HG02840 (cell line): ENCODE data around the gene DLL1.

Source experiments
- ATAC-seq: cut with Tn5 transposase; IDR thresholded peaks from one replicate; pipeline ENCODE4 v1.9.1; 2021; ENCODE audit warnings: mild to moderate bottlenecking, moderate library complexity, moderate number of reproducible peaks; ENCODE audit not compliant: unreplicated experiment, low FRiP score

DLL1 gene

DNA sequence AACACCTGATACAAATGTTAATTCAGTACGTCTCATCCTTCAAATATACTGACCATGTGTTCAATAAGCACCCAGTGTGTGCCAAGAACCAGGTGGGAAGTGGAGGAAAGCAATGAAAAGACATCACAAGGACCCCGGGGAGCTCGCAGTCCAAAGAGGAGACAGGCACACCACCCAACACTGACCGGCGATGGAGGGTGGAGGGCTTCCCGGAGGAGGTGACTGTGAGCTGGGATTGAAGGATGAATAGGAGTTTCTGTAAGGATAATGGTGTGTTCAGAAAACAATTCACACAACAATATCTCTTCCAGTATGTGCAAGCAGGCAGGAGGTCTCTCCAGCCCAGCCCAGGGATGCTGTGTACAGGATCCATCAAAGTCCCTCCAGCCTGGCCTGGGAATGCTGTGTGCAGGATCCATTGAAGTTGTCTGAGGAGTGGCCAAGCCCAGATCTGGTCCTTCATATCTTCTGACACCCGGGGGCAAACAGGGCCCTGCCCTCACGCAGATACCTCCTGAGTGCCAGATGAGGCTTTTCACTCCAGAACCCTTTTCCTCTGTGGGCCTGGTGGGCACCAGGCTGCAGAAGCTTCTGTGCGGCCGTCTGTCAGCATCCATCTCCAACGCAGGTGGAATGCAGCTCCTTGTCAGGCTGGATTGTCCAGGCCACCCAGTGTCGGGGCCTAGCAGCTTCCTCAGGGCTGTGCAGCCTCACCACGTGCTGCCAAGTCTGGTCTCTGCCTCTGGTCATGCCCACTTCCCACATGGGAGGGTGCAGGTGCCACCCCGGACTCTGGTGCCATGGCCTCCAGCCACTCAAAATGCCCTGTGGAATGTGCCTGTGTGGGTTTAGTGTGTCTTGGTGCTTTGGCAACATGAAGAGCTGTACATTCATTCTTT lies 36.3 kb downstream of the DLL1 start:
- no peak for ATAC-seq

DNA sequence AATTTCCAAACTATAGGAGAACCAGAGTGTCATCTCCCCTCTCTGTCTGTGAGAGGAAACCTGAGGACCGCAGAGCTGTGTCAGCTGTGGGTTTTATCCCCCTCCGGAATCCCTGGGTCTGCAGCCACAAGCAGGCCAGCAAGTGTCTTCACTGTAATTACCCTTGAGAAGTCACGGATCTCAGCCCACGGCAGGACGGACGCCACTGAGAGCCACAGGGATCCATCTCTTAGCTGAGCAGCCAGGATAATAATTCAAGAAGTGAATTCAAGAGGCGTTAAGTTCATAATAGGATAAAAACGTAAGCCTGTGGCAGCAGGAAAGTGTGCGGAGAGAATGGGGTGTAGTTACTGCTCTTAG lies 37.0 kb downstream of the DLL1 start:
- ATAC-seq = no peak

DNA sequence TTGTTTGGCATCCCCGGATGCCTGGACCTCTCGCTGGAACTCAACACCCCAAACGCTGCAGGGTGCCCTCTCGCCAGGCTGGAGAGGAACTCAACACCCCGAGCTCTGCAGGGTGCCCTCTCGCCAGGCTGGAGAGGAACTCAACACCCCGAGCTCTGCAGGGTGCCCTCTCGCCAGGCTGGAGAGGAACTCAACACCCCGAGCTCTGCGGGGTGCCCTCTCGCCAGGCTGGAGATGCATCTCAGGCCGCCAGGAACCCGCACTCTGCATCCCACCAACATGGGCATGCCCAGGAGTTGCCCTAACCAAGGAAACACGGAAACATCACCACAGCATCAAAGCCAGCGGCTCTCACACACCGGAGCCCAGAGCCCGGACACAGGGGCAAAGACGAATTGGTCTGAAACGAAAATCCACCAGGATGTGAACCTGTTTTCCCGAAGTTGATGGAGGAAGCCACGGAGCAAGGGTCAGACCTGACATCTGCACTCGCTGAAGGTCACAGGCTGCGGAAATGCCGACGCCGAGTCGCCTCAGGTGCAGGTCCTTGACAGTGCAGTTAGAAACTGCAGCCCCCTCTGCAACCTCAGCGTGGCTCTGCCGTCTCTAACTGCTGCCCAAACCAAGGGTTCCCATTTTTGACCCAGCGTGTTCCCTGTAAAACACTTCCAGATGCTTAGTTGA lies 37.5 kb downstream of the DLL1 start:
- no peak for ATAC-seq

- ATAC-seq = no peak
Observed at GRCh38 chr6:170251776-170252571, 38.9 kb downstream of the DLL1 start.

DNA sequence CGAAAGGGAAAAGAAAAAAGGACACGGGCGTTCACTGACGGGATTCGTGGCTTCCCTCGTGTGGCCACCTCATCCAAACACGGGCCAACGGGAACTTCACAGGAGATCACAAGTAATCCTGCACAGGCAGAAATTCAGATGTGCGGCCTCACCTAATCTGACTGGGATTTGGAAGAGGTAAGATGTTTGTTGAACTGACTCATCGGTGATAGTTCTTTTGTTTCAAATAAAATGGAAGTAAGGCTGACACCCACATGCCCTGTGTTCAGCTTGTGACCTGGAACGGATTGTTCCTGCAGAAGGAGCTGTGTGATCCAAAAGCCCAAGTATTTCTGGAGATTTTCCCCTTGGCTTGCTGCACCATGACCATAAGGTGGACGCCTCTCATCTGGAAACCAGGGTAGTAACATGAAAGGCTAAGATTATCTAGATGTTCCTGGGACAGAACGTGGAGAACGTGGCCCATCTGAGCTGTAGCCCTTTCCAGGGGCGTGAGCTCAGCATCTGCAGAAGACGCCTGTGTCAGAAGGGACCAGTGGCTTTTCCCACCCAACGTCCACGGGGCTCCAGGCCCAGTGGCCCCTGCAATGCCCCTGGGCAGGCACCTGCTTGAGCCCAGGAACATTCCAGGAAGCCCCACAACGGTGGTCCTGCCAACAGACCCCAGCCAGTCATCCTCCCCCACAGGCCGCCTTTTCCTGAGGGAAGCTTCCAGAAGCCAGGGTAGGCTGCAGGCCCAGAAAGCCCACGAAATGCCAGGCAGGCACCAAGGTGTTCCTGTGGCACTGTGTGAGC lies 39.7 kb downstream of the DLL1 start:
- ATAC-seq = no peak

GRCh38 chr6:170250455-170250854 lies 40.4 kb downstream of the DLL1 start:
- no peak for ATAC-seq

DNA sequence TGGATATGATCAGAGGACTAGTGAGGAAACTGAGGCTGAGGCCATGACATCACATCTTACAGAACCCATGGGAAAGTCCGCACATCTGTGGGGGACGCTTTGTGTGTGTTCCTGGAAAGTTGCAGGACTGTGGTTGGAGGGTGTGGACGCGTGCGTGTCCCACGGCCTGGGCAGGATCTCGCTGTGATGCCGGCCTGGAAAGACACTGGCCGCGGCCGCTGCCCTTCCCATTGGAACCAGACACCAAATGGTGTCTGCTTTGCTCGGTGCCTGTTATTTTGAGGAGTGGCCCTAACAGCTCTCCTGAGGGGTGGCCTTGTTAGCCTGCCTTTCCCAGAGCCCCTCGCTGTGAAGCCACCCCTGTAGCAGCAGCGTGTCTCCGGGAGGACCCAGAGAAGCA lies 41.1 kb downstream of the DLL1 start:
- no peak for ATAC-seq

DNA sequence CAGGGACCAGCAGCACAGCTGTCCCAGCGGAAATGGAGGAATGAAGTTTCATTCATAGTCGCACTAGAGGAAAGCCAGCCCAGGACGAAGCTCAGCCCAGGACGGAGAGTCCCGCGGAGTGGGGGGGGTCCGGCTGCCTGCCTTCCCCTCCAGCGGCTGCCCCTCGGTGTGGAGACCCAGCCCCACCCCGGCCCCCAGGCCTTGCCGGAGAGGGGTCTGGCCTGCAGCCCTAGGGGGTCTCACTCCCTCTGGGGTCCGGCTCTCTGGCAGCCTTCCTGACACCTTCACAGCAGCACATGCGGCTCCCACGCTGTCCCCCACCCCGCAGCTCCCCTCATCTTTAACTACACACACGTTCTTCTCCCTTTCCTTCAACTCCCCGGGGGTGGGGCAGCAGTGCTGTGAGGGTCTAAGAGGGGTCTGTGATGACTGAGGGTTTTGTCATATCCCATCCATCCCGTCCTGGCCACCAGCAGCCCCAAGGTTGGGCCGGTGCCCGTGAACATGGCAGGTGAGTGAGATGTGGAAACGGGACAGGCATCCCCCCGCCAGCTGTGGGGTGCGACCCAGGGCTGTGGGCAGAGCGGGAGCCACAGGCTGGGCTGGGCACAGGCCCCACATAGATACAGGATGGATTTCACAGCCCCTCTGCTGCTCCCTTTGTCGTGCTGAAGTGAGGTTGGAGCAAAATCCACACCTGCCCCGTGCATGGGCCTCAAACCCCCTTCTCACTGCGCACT lies 41.8 kb downstream of the DLL1 start:
- no peak for ATAC-seq

GRCh38 chr6:170248111-170248805 lies 42.6 kb downstream of the DLL1 start:
- no peak for ATAC-seq

DNA sequence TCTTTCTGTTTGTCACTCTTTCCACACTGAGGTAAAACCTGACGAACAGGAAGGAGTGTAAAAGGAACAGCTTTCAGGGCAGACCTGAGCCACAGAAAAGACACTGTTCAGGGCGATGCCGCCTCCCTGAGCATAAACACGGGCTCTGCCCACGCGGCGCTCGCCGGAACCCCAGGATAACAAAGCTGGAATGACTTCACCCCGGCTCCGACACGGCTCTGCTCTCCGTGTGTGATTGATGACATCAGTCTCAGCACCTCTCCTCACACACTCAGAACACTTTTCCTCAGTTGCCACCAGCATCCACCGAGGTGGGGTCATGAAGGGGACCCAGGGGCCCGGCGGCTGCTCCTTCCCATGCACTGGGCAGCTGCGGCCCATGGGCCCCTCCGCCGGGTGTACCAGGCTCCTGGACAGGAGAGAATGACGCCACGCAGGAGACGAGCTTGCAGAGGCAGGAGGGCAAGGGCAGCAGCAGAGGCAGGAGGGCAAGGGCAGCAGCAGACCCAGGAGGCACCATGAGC lies 43.6 kb downstream of the DLL1 start:
- no peak for ATAC-seq

- ATAC-seq = no peak
Observed at GRCh38 chr6:170245475-170245992, 45.3 kb downstream of the DLL1 start.

- ATAC-seq = no peak
Observed at GRCh38 chr6:170244721-170245474, 46.0 kb downstream of the DLL1 start.

GRCh38 chr6:170243791-170244291 lies 47.0 kb downstream of the DLL1 start:
- no peak for ATAC-seq

DNA sequence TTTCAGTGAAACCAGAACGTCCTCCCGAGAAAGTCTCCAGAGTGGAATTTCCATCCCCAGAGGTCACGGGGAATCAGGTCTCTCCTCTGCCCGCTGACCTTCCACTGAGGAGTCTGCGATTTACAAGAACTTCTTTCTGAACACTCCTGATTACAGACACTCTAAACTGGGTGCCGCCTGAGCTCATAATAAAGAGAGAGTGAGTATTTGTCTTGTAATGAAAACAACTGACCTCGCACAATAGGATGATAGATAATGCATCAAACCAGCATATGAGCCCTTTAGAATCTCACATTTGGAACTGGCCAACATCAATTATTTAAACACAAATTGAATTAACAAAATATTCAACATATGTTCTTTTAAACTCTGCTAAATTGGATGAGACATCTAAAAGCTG lies 47.5 kb downstream of the DLL1 start:
- ATAC-seq = no peak

DNA sequence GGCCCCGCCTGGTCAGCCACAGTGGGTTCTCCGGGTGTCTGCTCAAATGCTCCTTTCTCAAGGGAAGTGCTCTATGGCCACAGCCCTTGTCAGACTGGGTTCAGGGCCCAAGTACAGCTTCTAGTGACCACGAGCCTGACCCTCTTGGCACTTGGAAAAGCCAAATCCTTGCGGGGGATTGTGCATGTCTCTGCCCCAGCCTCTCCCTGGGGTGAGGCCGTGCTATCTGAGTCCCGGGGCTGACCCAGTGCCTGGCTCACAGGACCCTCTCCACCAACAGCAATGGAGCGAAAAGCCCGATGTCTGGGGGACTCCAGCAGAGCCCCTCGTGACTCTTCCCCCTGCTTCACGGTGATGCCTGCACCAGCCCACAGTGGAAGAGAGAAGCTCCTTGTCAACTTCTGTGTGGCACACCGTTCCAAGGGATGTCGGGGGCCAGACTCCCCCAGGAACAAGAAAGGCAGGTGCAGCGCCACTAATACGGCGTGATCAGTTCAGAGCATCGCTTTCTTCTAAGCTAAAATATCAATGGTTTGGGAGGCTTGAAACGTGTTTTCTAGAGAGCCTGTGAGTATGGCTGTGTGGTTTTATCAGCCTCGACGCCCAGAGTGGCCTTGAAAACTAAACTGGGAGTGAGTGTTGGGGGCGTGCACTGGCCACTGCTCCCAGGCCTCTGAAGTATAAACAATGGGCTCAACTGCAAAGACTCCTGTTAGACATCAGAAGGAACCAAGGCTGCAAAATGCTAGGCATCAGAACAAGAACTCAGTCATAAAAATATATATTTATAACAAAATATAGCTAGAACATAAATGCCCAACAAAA lies 51.9 kb downstream of the DLL1 start:
- ATAC-seq = no peak

- ATAC-seq = no peak
Observed at GRCh38 chr6:170237999-170238740, 52.7 kb downstream of the DLL1 start.
